HG03139 (cell line): ENCODE data around the gene MPO.

Experiments used
- ATAC-seq: cut with Tn5 transposase; IDR thresholded peaks from one replicate; pipeline ENCODE4 v1.9.1; 2021; ENCODE audit not compliant: unreplicated experiment

The MPO gene

DNA sequence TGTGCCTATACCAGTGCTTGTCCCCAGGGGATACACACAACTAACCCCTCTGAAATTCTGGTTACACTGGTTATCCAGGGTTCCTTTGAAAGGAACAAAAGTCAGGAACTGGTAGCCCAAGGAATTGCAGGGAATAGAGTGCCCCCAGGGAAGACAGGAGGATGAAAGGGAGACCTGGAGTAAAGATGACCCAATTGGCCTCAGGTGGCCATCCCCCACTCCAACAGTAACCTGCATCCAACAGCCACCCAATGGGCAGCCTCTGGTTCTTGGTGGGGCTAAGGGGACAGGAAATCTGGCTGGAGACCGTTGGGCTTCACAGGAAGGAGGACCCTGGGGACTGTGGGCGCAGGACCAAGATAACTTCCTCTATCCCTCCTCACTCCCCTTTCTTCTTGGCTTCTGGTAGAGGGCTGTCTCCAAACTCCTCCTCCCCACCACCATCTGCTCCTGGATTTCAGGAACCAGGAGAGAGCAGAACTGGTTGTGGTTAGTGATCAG is 826 bp upstream of the MPO start:
- ATAC-seq: no peak

DNA sequence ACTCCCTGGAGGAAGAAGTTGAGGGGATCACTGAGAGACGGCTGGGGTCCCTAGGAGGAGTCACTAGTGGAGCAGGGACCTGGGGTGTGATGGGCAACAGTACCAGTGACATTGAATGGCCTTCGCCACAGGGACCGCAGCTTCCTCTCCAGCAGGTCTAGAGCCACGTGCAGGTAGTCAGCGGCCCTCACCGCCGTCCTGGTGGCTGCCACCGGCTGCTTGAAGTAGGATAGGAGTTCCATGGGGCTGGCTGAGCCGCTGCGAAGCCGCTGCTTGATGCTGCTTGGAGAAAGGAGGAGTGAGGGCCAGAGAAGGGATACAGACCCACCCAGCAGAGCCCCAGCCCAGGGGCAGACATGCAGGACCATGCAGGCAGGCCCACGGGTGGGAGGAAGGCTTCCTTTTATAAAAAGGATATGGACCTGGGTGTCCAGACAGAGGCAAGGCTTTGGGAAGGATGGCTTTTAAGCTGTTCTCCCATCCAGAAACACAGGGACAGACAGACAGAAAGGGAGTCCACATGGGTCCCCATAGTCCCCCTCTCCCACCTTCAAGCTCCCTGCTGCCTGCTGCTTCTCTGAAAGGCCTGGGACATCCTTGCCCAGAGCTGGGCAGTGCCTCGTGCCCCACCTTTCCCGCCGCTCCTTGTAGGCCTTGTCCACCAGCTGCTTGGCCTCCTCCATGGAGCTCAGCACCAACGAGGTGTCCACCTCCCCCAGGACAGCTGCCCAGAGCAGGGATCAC is 827 bp downstream of the MPO start:
- no peak for ATAC-seq

DNA sequence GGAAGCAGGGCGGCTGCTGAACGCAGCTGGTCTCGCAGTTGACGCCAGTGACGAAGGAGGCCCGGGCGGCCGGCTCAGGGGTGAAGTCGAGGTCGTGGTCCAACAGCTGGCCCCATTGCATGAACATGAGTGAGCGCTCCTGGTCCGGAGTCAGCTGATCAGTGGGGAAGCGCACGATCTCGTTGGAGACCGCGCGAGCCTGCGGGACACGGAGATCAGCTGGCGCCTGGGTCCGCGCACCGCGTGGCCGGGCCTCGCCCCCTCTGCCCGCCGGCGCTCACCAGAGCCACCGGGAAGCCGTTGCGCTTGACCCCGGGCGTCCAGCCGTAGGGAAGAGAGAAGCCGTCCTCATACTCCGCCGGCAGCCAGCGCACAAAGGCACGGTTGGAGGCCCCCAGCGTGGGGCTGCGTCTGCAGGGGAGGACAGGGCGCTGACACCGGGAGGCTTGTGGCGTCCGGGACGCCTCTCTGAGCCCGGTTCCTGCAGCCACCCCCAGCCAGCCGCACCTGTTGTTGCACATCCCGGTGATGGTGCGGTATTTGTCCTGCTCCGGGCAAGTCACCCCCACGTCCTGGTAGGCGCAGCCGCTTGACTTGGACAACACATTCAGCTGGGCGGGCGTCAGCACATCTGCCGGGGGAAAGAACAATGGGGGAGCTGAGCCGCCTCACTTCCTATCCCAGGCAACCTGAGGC is 1.6 kb downstream of the MPO start:
- no peak for ATAC-seq

DNA sequence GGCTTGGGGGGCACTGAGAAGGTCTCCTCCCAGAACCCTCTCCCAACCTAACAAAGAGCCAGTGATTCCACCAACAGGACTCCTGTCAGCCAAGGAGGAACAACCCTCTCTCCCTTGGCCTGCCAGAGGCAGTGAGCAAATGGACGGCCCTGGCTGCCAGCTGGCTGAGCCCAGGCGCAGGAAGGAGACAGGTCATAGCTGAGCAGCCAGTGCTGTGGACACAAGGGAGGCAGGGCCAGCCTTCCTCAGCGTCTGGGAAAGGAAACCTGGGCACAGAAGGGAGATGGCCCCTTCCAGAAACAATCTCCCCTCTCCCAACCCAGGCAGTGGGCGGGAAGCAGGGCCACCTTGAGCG is 2.1 kb downstream of the MPO start:
- ATAC-seq: no peak

DNA sequence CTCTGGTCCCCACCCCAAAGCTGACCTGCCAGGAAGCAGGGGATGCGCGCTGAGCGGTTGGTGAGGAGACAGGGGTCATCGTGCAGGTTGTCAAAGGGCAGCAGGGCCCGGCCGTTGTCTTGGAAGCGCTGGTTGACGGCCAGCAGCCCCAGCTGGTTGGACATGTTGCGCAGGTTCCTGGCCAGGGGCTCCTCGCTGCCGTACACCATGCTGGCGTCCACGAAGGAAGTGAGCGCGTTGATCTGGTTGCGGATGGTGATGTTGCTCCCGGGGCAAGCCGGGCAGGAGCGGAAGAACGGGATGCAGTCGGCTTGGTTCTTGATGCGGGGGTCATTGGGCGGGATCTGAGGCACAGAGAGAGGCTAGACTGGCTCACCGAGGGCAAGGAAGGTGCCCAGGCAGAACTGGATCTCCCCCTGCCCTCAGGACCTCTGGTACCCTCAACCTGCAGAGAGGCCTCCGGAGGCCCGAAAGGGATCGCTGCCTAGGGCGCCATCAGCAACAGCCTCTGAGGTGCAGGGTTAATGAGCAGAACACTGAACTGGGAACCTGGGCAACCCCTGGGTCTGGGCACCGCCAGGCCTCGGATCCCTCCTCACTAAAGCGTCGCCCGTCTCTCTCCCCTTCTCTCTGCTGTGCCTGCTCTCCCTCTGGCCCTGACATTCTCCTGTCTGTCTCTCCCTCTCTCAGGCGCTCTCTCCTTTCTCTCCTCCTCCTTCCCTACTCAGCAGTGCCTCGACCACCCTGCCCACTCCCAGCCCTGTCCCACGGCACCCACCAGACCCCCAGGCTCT is 2.7 kb downstream of the MPO start:
- no peak for ATAC-seq

DNA sequence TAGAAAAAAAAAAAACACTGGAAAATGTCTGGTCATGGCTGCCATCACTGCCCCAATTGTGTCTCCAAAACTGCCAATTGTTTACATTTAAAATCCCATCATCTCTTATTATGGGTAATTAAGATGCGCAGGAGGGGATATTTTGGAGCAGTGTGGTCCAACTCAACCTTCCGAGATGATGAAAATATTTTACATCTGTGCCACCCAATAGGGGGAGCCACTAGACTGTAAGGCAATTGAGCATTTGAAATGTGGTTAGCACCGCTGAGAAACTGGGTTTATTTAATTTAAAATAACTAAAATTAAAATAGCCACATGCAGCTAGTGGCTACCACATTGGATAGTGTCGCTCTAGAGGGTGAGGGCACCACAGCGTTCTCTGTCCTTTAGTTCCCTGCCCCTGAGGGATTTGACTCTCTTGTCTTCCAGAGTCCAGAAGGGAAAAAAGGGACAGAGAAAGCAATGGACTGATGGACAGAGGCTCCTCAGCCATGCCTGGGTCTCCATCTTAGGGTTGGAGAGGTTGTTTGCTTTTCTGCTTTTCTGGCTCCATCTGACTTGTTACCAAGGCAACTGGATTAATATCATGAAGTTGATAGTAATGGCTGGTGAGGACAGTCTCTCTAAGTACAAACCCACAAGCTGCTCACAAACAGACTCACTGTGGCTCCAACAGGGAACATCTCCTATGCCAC is 3.5 kb downstream of the MPO start:
- ATAC-seq: no peak

DNA sequence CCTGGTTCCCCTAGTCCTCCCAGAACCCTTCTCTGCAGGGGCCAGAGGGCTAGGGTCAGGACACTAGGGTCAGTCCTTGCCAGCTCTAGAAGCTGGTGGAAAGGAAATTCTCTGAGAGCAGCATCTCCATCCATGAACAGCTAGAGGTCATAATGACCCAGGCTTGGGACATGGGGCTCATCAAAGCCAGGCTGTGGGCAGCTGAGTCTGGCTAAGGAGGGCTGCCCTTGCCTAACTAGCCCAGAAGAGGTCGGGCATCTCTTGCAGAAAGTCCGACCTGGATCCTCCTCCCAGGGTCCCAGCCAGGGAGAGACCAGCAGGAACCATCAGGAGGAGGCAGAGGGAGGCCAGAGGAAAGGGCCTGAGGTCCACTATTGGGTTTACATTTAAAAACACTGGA is 4.3 kb downstream of the MPO start:
- no peak for ATAC-seq

DNA sequence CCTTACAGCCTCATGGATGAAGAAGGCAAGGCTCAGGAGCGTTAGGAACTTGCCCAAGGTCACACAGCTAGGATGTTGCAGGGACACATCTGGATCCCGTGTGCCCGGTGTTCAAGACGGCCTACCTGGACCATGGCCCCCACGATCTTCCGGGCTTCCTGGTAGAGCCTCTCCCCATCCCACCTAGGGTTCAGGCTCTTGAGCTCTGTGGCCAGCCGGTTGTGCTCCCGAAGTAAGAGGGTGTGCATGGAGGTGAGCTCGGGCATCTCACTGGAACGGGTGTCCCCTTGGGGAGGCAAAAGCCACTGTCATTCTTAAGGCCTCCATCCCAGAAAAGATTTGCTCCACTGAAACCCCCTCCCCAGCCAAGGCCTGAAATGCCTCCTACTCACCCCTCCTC is 5.3 kb downstream of the MPO start:
- no peak for ATAC-seq

DNA sequence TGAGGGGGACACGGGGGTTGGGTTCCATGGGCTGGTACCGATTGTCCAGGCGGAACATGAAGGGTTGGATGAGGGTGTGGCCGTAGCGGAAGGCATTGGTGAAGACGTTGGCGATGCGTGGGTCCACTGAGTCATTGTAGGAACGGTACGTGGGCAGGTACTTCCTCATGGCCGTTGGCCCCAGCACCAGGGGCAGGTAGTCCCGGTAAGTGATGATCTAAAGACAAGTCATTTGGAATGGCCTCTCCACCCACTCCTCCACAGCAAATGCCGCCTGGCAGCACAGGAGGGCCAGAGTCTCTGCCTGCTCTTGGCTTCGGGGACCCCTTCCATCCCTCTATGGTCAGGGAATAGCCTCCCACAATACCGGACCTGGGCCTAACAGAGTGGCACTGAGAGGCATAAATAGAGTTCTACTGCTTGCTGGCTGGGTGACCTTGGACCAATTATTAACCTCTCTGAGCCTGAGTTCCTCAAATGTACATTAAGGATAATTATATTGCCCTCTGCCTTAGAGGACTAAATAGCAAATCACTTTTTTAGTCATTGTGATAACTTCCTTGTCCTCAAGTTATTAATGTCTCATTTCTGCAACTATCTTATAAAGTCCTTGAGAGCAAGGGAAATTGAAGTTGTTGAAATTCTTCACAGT is 7.2 kb downstream of the MPO start:
- ATAC-seq: no peak

DNA sequence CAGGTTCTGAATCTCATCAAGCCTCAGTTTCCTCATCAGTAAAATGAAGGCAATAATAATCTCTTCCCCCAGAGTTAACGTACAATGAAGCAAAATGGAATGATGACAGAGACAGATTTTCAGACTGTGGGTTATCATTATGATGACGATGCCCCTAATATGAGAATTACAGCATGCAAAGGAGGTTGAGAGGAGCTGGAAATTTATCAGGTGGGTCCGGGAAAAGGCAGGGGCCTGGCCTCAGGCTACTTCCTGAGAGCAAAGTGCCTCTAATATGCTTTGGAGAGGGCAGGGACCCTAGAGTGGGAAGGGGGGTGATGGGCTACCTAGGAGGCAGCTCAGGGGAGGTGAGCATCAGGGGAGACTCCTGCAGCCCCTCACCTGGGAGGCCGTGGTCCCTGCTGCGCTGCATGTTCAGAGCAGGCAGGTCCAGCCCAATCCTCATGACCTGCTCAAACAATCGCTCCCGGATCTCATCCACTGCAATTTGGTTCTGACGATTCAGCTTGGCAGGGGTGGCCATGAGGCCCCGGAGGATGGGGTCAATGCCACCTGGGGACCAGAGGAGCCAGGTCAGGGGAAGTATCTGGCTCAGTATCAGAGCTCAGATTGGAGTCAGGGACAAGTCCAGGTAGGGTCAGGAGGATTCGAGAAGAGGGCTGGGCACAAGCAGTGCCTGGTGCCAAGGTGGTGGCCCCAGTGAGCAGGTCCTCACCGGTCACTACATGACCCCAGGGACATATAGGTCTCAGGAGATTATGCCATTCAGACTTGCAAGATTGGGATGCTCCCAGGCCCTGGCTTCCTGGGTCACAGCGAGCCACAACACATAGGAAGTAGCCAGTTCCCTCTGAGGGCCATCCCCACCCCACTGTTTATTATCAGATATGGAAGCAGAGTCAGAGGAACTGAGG is 8.1 kb downstream of the MPO start:
- no peak for ATAC-seq

DNA sequence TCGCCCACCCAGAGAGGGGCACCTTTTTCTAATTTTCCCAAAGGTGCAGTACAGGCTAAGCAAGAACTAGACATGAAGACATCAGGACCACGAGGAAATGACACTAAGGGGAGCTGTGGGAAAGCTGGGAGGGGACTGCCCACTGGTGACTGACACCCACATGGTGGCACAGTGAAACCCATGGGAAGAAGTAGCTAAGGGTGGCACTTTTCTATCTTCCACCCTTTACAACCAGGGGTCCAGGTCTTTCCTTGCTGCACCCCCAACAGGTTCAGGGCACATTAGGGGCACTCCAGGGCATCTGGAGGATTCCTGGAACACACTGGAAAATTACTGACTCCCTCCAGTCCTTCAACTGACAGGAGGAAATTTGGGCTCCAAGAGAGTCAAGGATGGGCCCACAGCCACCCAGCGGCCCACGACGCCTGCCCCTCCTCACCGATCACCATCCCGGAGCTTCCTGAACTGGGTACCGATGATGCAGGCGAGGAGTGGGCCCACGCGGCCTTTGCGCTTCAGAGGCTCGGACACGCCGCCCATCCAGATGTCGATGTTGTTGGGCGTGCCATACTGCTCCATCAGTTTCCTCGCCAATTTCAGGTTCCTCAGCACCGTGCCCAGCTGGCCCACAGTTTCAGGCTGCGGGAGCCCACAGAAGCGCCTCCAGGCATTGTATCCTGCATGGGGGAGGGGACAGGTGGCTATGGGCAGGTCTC is 9.4 kb downstream of the MPO start:
- no peak for ATAC-seq

DNA sequence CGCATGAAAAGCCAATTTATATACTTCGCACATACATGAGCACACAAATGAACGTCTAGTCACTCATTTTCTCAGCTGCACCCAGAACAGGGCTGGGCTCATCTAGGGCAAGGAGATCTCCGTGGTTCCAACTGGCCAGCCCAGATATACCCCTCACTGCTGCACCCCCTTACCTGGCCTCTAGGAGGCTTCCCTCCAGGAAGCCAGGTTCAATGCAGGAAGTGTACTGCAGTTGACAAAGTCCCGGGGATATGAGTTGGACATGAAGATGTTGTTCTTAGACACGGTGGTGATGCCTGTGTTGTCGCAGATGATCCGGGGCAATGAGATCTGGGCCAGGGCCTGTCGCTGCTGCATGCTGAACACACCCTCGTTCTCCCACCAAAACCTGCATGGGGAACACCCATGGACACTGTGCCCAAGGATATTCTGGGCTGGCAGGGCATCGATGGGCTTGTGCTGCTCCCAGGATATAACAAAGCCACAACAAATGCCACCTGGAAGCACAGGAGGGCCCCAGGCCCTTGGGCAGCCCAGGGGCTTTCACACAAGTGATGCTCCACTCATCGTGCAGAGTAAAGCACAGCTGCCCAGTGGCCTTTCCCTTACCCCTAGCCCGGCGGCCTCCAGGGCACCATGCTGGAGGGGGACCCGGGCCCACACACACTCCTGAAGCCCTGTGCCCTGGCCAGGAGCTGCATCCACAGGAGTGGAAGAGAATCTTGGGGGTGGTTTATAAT is 10.1 kb downstream of the MPO start:
- ATAC-seq: no peak

DNA sequence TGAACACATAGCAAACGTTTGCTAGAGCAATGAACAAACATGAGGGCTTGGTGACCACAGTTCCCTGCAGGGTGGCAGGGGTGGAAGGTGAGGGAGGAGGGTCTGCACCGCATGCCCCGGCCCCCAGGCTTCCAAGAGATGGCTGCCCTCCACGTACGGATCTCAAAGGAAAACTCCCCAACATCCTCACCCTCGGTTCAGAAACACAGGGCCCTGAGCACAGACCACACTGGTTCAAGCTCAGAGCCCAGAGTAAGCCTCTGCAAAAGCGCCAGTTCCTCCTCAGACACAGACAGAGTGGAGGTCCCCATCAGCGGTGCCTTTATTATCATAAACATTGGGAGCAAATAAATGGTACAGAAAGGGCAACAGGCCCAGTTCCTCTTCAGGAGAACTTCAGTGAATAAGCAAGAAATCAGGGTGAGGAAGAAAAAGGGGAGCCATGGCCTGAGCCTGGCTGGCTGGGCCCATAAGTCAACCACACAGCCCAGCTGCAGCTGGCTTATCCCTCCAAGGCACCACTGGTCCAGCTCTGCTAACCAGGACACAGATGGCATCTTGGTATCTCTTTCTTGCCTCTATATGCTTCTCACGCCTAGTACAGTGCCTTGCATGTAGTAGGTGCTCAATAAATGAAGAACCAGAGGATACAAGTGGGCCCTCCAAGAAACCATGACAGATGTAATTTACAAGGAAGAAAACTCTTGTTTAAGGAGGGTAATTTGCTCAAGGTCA is 11.0 kb downstream of the MPO start:
- no peak for ATAC-seq

DNA sequence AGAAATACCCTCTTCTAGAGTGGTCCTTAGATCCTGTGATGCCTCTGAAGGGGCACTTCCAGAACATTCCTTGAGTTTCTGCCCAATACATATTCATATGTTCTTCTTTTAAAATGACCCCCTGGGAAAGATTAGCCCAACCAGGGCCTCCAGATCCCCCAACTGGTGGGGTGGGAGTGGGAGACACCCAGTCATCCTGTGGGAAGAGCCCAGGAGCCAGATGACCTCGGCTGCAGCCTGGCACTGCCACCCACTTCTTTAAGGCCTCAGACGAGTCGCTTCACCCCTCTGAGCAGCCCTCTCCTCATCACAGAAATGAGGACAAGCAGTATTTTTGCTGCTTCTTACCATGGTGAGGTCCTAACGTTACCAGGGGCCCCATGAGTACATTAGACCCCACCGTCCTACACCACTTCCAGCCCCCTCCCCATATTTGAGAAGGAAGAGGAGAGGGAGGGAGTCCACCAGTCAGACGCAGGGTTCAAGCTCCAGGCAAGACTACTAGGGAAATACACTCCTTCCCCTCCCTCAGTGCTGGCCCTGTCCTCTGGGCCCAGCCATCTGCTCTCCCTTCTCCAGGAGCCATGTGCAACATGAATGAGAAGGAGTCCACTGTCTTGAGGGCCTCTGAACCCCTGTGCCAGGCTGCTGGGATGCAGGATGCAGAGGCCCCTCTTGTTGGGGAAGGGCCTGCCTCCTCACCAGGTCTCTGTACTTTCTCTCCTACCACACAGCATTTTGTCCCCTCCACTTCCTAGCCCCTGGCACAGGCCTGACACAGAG is 11.8 kb downstream of the MPO start:
- no peak for ATAC-seq

DNA sequence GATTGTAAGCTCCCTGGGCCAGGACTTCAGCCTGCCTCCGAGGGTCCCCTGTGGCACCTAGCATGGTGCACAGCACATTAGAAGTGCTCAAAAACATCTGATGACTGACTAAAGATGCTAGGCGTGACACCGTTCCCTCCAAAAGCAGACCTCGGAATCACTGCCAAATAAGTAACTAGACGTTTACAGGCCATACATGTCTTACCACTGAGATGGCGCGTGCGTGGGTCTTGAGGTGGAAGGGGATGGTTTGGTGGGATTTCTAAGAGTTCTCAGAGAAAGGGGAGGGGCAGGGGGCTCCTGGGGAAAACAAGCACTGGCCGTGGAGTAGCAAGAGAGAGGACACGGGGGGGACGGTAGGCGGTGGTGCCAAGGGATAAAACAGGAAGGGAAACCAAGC is 12.4 kb downstream of the MPO start:
- ATAC-seq: no peak

DNA sequence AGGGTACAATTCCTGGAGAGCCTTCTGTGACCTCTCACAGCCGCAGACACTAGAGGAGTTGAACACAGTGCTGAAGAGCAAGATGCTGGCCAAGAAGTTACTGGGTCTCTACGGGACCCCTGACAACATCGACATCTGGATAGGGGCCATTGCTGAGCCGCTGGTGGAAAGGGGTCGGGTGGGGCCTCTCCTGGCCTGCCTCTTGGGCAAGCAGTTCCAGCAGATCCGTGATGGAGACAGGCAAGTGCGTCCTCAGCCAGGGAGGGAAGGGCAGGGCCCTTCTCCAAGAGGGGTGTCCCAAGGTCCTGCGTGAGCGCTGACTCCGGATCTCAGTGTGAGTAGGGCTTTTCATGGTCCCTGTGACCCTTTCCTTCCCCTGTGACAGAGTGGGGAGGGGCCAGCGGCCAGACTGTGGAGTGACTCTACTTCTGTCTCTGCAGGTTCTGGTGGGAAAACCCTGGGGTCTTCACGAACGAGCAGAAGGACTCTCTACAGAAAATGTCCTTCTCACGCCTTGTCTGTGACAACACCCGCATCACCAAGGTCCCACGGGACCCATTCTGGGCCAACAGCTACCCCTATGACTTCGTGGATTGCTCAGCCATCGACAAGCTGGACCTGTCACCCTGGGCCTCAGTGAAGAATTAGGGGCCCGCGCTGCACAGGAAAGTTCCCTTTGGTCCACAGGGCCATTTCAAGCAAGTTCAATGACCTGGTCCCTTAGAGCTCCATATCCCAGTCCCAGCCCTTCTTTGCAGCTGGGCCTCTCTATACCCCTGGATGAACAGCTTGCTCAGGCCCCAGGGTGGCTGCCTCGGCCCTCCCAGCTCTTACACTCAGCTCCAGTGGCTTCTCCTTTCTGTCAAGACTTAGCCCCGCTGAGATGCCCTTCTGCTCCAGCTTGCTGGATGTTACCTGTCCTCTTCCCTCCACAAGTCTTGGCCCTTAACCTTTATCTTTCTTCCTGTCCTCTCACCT is 13.1 kb downstream of the MPO start:
- ATAC-seq: no peak
